Stimulated activated naive CD8-positive, alpha-beta T cell treated with anti-CD3 and anti-CD28 coated beads, Interleukin-15, Interleukin-2, amounts not matched to agents 100 U/mL and 50 U/mL, for 24 hours (primary cell): Measurements from ENCODE around the gene PAK2.
"Not testable (repeated sequence)": the region's sequence is repeated elsewhere in the genome, so short reads cannot be mapped to it uniquely, and the experiment has no call there.

Source experiments
- ATAC-seq: fragments of 150-1000 bp; cut with Tn5 transposase; one replicate; pipeline ENCODE4 v1.10.0; 2021
- DNase-seq: peaks from one replicate; pipeline ENCODE4 v3.0.0; 2021

Gene PAK2

DNA sequence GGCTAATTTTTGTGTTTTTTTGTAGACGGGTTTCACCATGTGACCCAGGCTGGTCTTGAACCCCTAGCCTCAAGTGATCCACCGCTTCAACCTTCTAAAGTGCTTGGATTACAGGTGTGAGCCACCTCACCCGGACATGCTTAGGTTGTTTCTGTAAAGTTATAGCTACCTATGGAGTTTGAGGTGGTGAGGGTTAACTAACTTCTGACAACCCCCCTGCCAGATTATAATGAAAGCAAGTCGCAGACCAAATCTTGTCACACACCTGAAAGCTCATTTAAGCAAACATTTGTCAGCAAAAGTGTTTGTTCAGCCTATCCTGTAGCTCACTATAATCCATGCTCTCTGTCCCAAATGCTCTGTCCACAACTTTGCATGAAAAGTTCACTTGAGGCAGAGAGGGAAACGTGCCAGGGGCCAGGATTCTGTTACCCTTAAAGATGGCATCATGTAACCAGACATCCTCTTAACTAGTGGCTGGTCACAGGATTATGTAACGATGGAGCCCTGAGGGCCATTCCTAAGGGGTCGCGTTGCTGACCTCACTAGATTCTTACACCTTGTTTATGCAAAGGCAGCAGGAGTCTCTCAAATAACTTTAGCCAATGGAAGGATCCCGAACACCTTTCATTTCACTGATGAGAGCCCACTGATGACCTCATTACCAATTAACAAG lies 103.9 kb downstream of the PAK2 start:
- ATAC-seq (no peak), DNase-seq (no peak)

GRCh38 chr3:196844235-196845219 lies 104.9 kb downstream of the PAK2 start:
- not testable (repeated sequence) for ATAC-seq, DNase-seq

- DNase-seq, ATAC-seq: not testable (repeated sequence)
Measured at GRCh38 chr3:196848375-196848774, 108.7 kb downstream of the PAK2 start.

GRCh38 chr3:196849180-196849741 lies 109.6 kb downstream of the PAK2 start:
- ATAC-seq (no peak), DNase-seq (no peak)

DNA sequence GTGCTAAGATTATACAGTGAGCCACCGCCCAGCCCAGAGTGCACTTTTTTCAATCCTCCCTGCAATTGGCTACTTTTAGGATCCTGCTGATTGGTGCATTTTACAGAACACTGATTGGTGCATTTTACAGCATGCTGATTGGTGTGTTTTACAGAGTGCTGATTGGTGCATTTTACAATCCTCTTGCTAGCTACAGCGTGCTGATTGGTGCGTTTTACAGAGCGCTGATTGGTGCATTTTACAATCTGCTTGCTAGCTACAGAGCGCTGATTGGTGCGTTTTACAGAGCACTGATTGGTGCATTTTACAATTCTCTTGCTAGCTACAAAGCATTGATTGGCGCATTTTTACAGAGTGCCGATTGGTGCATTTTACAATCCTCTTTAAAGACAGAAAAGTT lies 123.3 kb downstream of the PAK2 start:
- not testable (repeated sequence) for DNase-seq

DNA sequence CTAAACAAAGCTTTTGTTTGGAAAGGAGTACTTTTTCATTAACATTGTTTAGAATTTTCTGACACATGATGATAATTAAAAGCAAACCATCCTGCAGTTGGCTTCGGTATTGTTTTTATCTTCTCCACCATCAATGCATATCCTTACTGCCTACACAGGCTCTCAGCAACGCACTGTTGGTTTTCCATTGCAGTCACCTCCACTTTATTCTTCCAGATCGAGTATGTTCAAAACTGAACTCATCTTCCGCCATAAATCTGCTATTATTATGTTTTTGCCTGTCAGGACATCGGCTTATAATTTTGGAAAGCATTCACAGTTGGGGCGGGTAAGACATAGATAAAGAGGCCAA lies 127.5 kb downstream of the PAK2 start:
- ATAC-seq (no peak), DNase-seq (no peak)

More for the DNA sequence above, 123.3 kb downstream of the PAK2 start:
- not testable (repeated sequence) for ATAC-seq

- peak; percentile 93 for DNase-seq
Measured at GRCh38 chr3:196867507-196868296, 128.0 kb downstream of the PAK2 start, which contains the start of gene SENP5. Gene SENP5, plus strand, starts transcription at chr3:196867920. Its CDS starts 17,262 bp downstream, at chr3:196885182.

GRCh38 chr3:196868297-196868661 lies 128.6 kb downstream of the PAK2 start:
- peak; percentile 4 for ATAC-seq
- peak; percentile 35 for DNase-seq

More at GRCh38 chr3:196867507-196868296, 128.0 kb downstream of the PAK2 start, which contains the start of gene SENP5:
- peak; percentile 98 for ATAC-seq

DNA sequence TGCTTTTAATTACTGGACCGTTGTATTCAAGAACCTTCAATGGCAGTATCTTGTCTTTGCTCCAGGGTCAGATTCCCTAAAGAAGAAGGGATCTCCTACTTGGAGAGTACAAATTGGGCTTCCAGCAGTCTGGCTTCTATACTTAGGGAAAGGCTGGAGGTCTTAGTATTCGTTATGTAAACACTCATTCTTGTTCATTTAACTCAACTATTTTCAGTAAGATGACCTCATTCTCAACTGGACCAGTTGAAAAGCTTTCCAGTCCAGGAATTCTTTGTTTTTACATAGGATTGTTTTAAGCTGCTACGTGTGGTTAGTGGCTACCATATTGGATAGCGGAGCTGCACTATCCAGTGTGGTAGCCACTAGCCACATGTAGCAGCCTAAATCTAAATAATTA lies 132.7 kb downstream of the PAK2 start:
- no peak for ATAC-seq
- DNase-seq: no peak

DNA sequence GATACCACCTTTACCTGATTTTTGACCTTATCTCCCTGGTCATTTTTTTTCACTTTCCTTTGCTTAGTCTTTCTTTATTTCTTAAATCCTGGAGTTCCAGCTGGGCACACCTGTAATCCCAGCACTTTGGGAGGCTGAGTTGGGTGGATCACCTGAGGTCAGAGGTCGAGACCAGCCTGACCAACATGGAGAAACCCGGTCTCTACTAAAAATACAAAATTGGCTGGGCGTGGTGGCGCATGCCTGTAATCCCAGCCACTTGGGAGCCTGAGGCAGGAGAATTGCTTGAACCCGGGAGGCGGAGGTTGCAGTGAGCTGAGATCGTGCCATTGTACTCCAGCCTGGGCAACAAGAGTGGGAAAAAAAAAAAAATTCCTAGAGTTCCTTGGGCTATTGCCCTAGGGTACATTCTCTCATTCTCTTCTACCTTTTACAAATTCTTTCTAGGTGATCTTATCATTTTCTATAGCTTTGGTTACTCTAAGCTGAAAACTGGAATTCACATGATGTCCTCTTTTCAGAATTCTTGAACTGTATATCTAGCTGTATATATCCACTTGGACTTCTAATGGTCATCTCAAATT lies 134.9 kb downstream of the PAK2 start:
- not testable (repeated sequence) for ATAC-seq, DNase-seq

- no peak for DNase-seq
- no peak for ATAC-seq
Measured at GRCh38 chr3:196875258-196875657, 135.6 kb downstream of the PAK2 start.
